B cell (primary cell): ENCODE measurements around the gene CACNB2. TPM values are rescaled to one million over a fixed set of nuclear protein-coding genes. Genes with fewer than 3 reads are reported as not detected.

ENCODE experiments used
- ATAC-seq: fragments of 200-7000 bp; cut with Tn5 transposase; one replicate; pipeline ENCODE4 v1.10.0; 2021; ENCODE audit warnings: low read depth, mild to moderate bottlenecking, moderate number of reproducible peaks, moderate library complexity
- CTCF ChIA-PET: fragments of 350-600 bp; sonication (Branson Sonifier 250); formaldehyde crosslinking; loops from one replicate; lab custom pipeline; 2021; ENCODE audit warnings: antibody characterized with exemption, inconsistent platforms; lab: Charles Lee
- POLR2A ChIA-PET: fragments of 350-600 bp; sonication (Branson Sonifier 250); formaldehyde crosslinking; loops from one replicate; lab custom pipeline; 2021; ENCODE audit warnings: antibody characterized with exemption; lab: Charles Lee
- DNase-seq: peaks from one replicate; pipeline ENCODE4 v3.0.0; 2013
- H2AFZ ChIP-seq: 2 replicates; pipeline ENCODE4 v1.6.1; 2012; ENCODE audit warnings: mild to moderate bottlenecking, low read depth, low read length; ENCODE audit not compliant: insufficient read depth, poor library complexity, severe bottlenecking
- H3K27ac ChIP-seq, 2 donors: 1 replicate in 1 of 2; 2 replicates in 1 of 2; pipeline ENCODE4 v1.5.1; 2012 to 2013; ENCODE audit warnings: low read length in 2 of 2, mild to moderate bottlenecking in 2 of 2, moderate library complexity in 1 of 2
- H3K27me3 ChIP-seq, 4 experiments: fragments of 200-600 bp in 1 of 4; sonication (generic) in 1 of 4; replicated peaks in 1 of 4; 1 replicate in 2 of 4; 2 replicates in 2 of 4; pipeline versions ENCODE4 v1.6.1 to v1.7.0; 2013 to 2016; ENCODE audit warnings: low read length in 3 of 4, mild to moderate bottlenecking in 2 of 4, mixed read lengths in 1 of 4, moderate library complexity in 1 of 4; ENCODE audit not compliant: insufficient read depth in 4 of 4, control insufficient read depth in 3 of 4; ENCODE audit errors: control extremely low read depth in 1 of 4
- H3K36me3 ChIP-seq, 2 experiments: replicated peaks in 1 of 2; 1 replicate in 1 of 2; 2 replicates in 1 of 2; pipeline versions ENCODE4 v1.6.1 to v1.7.1; 2013; ENCODE audit warnings: low read length in 1 of 2; ENCODE audit not compliant: insufficient read depth in 2 of 2, control insufficient read depth in 1 of 2; ENCODE audit errors: control extremely low read depth in 1 of 2, extremely low read depth in 1 of 2
- H3K4me1 ChIP-seq, 2 donors: fragments of 200-600 bp in 1 of 2; sonication (generic) in 1 of 2; 1 replicate in 1 of 2; 2 replicates in 1 of 2; pipeline versions ENCODE4 v1.5.1 to v1.6.1; 2013 to 2017; ENCODE audit warnings: low read length in 2 of 2; ENCODE audit not compliant: control insufficient read depth in 2 of 2, insufficient read depth in 2 of 2
- H3K4me2 ChIP-seq: replicated peaks from 2 replicates; pipeline ENCODE3; 2012; ENCODE audit warnings: mild to moderate bottlenecking, low read depth, low read length; ENCODE audit not compliant: poor library complexity, severe bottlenecking
- H3K4me3 ChIP-seq, 5 experiments: fragments of 200-600 bp in 1 of 5; sonication (generic) in 1 of 5; 1 replicate in 3 of 5; 2 replicates in 2 of 5; pipeline versions ENCODE4 v1.5.1 to v1.7.0; 2011 to 2016; ENCODE audit warnings: low read length in 4 of 5, mild to moderate bottlenecking in 4 of 5, low read depth in 2 of 5, control low read depth in 1 of 5, moderate library complexity in 1 of 5; ENCODE audit not compliant: insufficient read depth in 1 of 5; ENCODE audit errors: control extremely low read depth in 1 of 5, extremely low read depth in 1 of 5
- H3K79me2 ChIP-seq: fragments of 200-600 bp; sonication (generic); one replicate; pipeline ENCODE4 v1.6.0; 2016; ENCODE audit warnings: low read length; ENCODE audit not compliant: control insufficient read depth, insufficient read depth
- H3K9ac ChIP-seq: fragments of 200-600 bp; sonication (generic); 2 replicates; pipeline ENCODE4 v1.6.1; 2017; ENCODE audit warnings: mild to moderate bottlenecking, low read length, moderate library complexity
- H3K9me3 ChIP-seq, 3 donors: one replicate each; pipeline versions ENCODE4 v1.6.1 to v1.7.1; 2013; ENCODE audit warnings: low read length in 2 of 3; ENCODE audit not compliant: control insufficient read depth in 2 of 3, insufficient read depth in 1 of 3; ENCODE audit errors: control extremely low read depth in 1 of 3
- H4K20me1 ChIP-seq: 2 replicates; pipeline ENCODE4 v1.6.0; 2012; ENCODE audit warnings: mild to moderate bottlenecking, low read length; ENCODE audit not compliant: insufficient read depth, control insufficient read depth, poor library complexity, severe bottlenecking
- H3K27ac Mint-ChIP-seq: one replicate; pipeline ENCODE4 v1.8.0; 2021; ENCODE audit warnings: mixed read lengths
- H3K27me3 Mint-ChIP-seq: one replicate; pipeline ENCODE4 v1.8.0; 2021; ENCODE audit warnings: mixed read lengths
- H3K4me1 Mint-ChIP-seq: one replicate; pipeline ENCODE4 v1.8.0; 2021; ENCODE audit warnings: mixed read lengths
- H3K4me3 Mint-ChIP-seq: one replicate; pipeline ENCODE4 v1.8.0; 2021; ENCODE audit warnings: mixed read lengths
- H3K9me3 Mint-ChIP-seq: one replicate; pipeline ENCODE4 v1.8.0; 2022; ENCODE audit warnings: mixed read lengths; ENCODE audit not compliant: insufficient read depth
- EZH2 ChIP-seq: IDR thresholded peaks from 2 replicates; pipeline ENCODE4 v1.6.1; 2012; ENCODE audit warnings: borderline replicate concordance, low read depth, mild to moderate bottlenecking, moderate library complexity, low read length; ENCODE audit not compliant: insufficient read depth, poor library complexity, severe bottlenecking
- WGBS: methylation state at CpG from one replicate; pipeline ENCODE4 v1.1.5; 2013; ENCODE audit warnings: missing lambda C conversion rate; ENCODE audit not compliant: insufficient coverage; 5-methylcytosine and 5-hydroxymethylcytosine counted together
- intact Hi-C: fragments of 100-400 bp; cut with micrococcal nuclease; formaldehyde crosslinking; loops from one replicate; pipeline ENCODE4 v1.10.0; 2022
- polyA plus RNA-seq: library from polyadenylated mRNA; depleted of rRNA; stranded (reverse); fragments of >200 nt; gene quantifications from 2 replicates; pipeline ENCODE4 v1.2.3, GENCODE V29; 2012
- total RNA-seq, 2 donors: library from RNA; stranded (reverse); fragments of 120-200 nt in 1 of 2; gene quantifications; 1 replicate in 1 of 2; 2 replicates in 1 of 2; pipeline versions ENCODE4 v1.2.3 to v1.2.4, GENCODE V29; 2013 to 2022
- TF ChIP-seq, protein P1 (sequence below): fragments of 200-600 bp; IDR thresholded peaks from one replicate; pipeline ENCODE4 v1.8.0; 2022; ENCODE audit warnings: antibody characterized with exemption, mild to moderate bottlenecking

Gene CACNB2
- total and polyA plus RNA-seq, 2 donors (not counting 1 experiment from before 2014, with no cell fraction given) = not detected

DNA sequence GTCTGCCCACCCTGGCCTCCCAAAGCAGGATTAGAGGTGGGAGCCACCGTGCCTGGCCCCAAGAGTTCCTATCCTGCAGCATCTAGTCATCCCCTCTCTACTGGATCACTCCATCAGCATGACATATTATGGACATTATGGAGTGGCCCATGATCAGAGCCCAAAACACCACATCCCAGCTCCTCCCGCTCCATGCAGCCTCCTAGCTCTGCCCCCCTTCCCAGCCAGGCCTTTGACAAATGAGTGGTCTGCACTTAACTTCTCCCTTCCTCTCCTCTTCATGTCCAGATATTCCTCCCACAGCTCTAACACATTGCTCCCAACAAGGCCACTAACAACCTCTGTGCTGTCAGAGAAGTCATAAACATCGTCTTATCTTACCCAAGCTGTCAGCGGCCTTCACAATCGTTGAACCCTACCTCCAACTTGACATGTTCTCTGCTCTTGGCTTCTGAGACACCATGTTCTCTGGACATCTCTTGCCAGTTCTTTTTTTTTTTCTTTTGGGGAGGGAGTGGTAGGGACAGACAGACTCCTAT lies 323.5 kb downstream of the CACNB2 start:
- no peaks in the 10 kb centered on the region for H3K27me3 ChIP-seq
- Mint-ChIP-seq H3K27me3 (peaks cover 7% of the 10 kb centered on the region), H3K4me1 (no peaks in the 10 kb centered on the region), H3K9me3 (peaks cover 2% of the 10 kb centered on the region), H3K4me3 (no peak overlapping the region), H3K27ac (no peak overlapping the region)
- no peak for TF ChIP-seq EZH2
- TF ChIP-seq, protein P1, sequence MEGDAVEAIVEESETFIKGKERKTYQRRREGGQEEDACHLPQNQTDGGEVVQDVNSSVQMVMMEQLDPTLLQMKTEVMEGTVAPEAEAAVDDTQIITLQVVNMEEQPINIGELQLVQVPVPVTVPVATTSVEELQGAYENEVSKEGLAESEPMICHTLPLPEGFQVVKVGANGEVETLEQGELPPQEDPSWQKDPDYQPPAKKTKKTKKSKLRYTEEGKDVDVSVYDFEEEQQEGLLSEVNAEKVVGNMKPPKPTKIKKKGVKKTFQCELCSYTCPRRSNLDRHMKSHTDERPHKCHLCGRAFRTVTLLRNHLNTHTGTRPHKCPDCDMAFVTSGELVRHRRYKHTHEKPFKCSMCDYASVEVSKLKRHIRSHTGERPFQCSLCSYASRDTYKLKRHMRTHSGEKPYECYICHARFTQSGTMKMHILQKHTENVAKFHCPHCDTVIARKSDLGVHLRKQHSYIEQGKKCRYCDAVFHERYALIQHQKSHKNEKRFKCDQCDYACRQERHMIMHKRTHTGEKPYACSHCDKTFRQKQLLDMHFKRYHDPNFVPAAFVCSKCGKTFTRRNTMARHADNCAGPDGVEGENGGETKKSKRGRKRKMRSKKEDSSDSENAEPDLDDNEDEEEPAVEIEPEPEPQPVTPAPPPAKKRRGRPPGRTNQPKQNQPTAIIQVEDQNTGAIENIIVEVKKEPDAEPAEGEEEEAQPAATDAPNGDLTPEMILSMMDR = no peak
- no peak overlapping the region for H3K9ac ChIP-seq
- intact Hi-C loops = no loop called here
- H2AFZ ChIP-seq = no peak overlapping the region
- H3K79me2 ChIP-seq = no peaks in the 10 kb centered on the region
- H3K36me3 ChIP-seq = no peaks in the 10 kb centered on the region
- H3K4me1 ChIP-seq = no peaks in the 10 kb centered on the region
- 95% methylated on average over 4 of the region's 5 CpGs for WGBS
- no peaks in the 10 kb centered on the region for H4K20me1 ChIP-seq
- H3K27ac ChIP-seq = no peak overlapping the region
- ChIA-PET POLR2A (no interaction called here), CTCF (no interaction called here)
- no peak overlapping the region for H3K4me3 ChIP-seq
- ATAC-seq = no peak
- DNase-seq = no peak
- H3K9me3 ChIP-seq = no peaks in the 10 kb centered on the region
- no peak overlapping the region for H3K4me2 ChIP-seq

DNA sequence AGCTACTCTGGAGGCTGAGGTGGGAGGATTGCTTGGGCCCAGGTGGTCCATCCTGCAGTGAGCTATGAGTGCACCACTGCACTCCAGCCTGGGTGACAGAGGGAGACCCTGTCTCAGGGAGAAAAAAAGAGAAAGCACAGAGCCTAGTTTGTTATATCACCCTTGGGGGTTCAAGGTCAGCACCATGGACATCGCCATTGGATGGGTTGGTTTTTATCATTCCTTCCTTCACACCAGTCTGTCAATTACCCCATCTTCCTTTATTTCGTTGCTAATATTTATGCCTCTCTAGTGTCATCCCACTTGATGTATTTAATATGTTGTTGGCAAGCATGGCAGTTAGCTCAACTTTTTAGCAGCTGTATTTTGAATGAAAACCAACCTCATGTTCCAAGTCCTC lies 328.9 kb downstream of the CACNB2 start:
- Histone ChIP-seq H3K36me3 (no peaks in the 10 kb centered on the region), H3K9me3 (no peaks in the 10 kb centered on the region), H3K27ac (no peak overlapping the region), H3K4me2 (no peak overlapping the region), H3K9ac (no peak overlapping the region), H3K4me1 (no peaks in the 10 kb centered on the region), H3K4me3 (no peak overlapping the region), H2AFZ (no peak overlapping the region), H4K20me1 (no peaks in the 10 kb centered on the region), H3K79me2 (no peaks in the 10 kb centered on the region), H3K27me3 (no peaks in the 10 kb centered on the region)
- H3K4me1 Mint-ChIP-seq = peaks cover 5% of the 10 kb centered on the region
- no peaks in the 10 kb centered on the region for H3K27me3 Mint-ChIP-seq
- ChIA-PET POLR2A (no interaction called here), CTCF (no interaction called here)
- no peak overlapping the region for H3K4me3 Mint-ChIP-seq
- no CpG with 5 or more reads among the region's 2 CpGs for WGBS
- TF ChIP-seq, protein P1 = no peak
- H3K27ac Mint-ChIP-seq = no peak overlapping the region
- ATAC-seq = no peak
- DNase-seq = no peak
- no peaks in the 10 kb centered on the region for H3K9me3 Mint-ChIP-seq
- intact Hi-C loops = no loop called here
